ENCODE results near the gene POLR3C. TPM values are rescaled to one million over a fixed set of nuclear protein-coding genes. Genes with fewer than 3 reads are reported as not detected.
"Not testable (repeated sequence)": the region's sequence is repeated elsewhere in the genome, so short reads cannot be mapped to it uniquely, and the experiment has no call there.

The POLR3C gene
- polyA plus RNA-seq (2013, experiment 1 of 2; ENCODE audit: insufficient read length) = 30.1 TPM
- 28.4 TPM for polyA plus RNA-seq (2013, experiment 2 of 2; ENCODE audit: insufficient read length)

DNA sequence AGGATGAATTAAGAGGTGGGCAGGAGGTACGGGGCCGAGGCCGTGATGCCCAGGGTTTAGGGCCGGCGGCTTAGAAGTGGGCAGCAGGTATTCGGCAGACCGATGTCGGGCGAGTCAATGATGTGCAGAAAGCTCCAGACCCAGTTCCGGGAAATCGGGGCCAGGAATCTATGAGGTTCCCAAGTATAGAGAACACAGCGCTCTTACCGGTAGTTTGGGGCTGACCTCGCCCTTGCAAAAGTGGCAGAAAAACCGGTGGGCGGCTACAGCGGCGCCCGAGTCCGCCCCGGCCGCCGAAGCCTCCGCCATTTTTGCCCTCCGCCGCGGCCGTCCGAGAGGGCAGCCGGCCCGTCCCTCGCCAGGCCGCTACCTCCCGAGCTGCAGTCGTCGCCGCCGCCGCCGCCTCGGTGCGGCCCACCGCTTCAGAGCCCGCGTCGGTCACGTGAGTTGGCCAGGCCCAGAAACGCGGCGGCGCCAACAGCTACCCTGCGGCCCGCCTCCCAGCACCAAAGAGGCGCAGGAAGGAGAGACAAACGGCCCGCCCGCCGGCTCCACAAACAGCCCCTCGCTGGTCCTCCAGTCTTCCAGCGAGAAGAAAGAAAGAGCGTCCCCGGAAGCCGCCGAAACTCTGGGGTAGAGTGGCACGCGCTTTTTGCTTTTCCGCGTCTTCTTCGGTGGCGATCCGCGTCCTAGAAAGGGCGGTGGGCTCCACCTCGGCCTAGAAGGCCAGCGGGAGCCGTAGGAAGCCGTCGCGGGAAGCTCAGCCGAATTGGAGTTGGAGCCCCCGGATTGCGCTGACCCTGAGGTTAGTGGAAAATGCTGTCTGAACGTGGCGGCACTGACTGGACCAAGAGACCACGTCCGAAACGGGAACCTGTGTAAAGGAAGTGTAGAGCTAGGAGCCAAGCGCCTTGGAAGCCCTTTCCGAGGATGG lies at the start of gene POLR3C, which contains the start of gene RNF115:
Gene POLR3C (plus strand): TSS at position 636 of the 934 bp plus-strand sequence. CDS start 1,577 bp downstream, outside the sequence.
Gene RNF115 (minus strand): TSS at position 531 of the 934 bp plus-strand sequence. CDS start 222 bp downstream, at position 309.
- DNase-seq = peak; percentile 94

GRCh38 chr1:145777357-145778145 lies 46.4 kb upstream of the POLR3C start:
- DNase-seq = no peak

GRCh38 chr1:145778146-145778540 lies 45.9 kb upstream of the POLR3C start:
- peak; percentile 39 for DNase-seq

GRCh38 chr1:145782272-145783099 lies 41.5 kb upstream of the POLR3C start:
- DNase-seq = peak; percentile 81

- DNase-seq = no peak
Measured at GRCh38 chr1:145784409-145784808, 39.6 kb upstream of the POLR3C start.

DNA sequence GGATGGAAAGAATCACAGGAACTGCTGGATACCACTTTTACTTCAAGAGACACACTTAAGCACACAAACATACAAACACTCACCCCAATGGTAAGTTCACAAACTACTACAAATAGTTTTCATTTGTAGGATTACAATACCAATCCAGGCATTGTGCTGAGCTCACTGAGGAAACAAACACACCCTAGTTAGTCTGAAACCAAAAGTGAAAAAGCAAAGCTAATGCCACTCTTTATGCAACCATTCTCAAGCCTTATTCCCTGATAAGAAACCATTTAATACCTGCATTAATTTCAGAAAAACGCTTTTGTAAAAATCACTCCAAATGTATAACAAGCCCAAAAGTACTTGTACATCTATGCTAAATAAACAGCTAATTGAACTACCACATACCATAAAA lies 38.5 kb upstream of the POLR3C start:
- no peak for DNase-seq

- no peak for DNase-seq
Measured at GRCh38 chr1:145786271-145786670, 37.7 kb upstream of the POLR3C start.

DNA sequence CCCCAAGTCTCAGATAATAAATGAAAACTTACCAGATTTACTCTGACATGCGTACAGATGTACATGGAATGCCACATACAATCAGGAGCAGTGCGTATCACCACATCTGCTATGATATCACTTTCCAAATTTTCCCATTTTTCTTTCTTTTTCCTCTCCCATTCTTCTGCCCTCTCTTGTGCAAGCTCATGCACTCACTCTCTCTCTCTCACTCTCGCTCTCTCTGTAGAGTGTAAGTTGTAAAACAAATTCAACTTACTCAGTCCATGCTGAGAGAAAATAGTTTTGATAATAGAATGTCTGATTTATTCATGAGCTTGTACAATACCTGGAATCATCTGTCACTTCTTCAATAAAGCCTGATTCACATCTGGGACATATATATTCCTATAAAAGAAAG lies 35.4 kb upstream of the POLR3C start:
- DNase-seq = no peak

DNA sequence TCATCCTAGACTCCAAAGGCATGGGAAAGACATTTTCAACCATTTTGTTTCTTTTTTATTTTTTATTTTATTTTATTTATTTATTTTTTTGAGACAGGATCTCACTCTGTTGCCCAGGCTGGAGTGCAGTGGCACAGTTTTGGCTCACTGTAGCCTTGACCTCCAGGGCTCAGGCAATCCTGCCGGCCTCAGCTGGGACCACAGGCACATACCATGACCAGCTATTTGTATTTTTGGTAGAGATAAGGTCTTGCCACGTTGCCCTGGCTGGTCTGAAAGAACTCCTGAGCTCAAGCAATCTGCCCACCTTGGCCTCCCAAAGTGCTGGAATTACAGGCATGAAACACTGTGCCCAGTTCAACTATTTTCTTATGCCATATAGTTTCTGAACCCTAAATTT lies 32.1 kb upstream of the POLR3C start:
- not testable (repeated sequence) for DNase-seq

DNA sequence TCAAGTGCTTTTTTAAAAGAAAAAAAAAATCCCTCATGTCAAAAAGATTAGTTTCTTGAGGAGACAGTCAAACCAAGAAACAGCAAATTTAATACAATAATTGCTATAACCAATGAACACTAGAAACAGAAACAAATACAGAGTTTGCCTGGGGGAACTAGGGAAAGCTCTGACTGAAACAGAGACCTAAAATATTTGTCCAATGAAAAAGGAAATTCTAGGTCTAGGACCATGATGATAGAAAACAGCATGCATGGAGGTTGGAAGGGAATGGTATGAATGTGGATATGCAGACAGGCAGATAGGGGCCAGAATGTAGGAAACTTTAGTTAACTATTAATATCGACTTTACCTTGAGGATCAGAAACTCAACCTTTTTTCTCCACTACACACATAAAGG lies 31.5 kb upstream of the POLR3C start:
- DNase-seq = no peak

DNA sequence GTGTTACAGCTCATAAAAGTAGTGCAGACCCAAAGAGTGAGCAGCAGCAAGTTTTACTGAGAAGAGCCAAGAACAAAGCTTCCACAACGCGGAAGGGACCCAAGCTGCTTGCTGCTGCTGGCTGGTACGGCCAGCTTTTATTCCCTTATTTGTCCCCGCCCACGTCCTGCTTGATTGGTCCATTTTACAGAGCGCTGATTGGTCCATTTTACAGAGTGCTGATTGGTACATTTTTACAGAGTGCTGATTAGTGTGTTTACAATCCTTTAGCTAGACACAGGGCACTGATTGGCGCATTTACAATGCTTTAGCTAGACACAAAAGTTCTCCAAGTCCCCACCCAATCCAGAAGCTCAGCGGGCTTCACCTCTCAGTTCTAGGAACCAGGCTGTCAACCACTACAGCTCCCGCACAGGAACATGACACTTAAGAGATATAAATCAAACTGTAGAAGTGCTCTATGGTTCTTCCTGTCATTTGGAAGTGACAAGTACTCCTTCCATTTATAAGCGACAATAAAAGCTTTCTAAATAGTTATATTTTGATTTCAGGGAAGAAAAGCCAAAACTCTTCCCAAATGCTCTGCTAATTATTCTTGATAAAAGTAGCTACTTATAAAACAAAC lies 28.6 kb upstream of the POLR3C start:
- DNase-seq = no peak

GRCh38 chr1:145796753-145797152 lies 27.2 kb upstream of the POLR3C start:
- no peak for DNase-seq

DNA sequence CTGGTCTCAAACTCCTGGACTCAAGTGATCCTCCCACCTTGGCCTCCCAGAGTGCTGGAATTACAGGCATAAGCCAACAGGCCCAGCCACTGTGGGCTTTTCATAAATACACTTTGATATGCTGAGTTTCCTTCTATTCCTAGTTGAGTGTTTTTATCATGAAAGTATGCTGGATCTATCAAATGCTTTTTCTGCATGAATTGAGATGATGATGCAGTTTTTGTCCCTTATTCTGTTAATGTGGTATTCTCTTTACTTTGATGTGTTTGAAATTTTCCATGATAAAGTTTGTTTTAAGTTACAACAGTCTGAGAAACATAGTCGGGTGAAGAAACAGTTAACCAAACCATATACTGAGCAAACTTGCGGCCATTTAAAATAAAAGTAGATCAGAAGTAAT lies 24.2 kb upstream of the POLR3C start:
- no peak for DNase-seq

- DNase-seq = no peak
Measured at GRCh38 chr1:145804235-145805045, 19.6 kb upstream of the POLR3C start.

DNA sequence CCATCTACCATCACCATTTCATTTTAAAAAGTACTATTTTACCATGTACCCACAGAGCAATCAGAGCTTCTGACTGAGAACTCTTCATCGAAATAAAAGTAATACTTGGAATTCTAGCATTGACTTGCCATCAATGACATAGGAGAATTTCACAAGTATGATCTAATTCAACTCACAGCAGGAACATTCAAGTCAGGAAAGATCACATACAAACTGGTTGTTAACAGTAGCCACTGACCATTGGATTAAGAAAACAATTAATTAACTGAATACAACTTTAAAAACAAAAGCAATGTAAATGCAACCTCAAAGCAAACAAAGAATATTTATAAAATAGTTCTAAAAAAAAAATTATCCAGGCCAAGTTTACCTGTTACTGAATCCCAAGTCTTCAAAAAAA lies 18.9 kb upstream of the POLR3C start:
- peak; percentile 40 for DNase-seq

GRCh38 chr1:145806408-145806807 lies 17.6 kb upstream of the POLR3C start:
- DNase-seq = no peak

GRCh38 chr1:145806844-145807243 lies 17.2 kb upstream of the POLR3C start:
- DNase-seq = no peak

DNA sequence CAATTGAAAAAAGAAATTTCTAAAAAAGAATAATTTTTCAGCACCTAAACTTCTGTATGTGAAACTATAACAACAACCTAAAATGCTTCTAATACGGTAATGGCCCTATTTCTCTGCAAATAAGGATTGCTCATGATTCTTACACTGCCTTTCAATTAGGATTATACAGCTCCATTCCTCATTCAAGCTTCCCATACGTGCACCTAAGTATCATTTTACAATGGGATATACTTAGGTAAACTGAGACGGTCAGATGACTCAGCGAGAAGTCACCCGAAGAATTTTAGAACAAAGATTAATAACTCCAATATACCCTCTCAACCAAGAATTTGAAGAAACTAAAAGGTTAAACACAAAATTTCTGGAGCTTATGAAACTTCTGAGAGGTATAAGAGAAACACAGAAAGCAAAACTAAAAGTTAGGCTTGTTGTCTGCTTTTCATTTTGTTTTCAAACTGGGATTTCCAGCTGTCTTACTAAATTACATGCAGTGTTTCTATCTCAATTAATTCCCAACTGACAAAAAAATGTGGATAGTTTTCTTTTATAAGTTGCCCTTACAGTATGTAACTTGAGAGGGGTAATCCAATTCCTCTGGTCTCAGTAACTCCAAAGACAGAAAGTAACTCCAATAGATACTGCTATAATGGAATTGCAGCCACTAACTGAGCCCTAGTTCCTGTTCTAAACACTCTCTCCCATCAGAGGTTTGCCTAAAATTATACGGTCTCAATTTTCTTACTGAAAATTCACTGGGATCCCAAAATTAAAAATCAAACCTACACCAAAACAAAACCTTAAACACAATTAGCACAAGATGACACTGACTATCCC lies 10.8 kb upstream of the POLR3C start:
- DNase-seq = not testable (repeated sequence)

DNA sequence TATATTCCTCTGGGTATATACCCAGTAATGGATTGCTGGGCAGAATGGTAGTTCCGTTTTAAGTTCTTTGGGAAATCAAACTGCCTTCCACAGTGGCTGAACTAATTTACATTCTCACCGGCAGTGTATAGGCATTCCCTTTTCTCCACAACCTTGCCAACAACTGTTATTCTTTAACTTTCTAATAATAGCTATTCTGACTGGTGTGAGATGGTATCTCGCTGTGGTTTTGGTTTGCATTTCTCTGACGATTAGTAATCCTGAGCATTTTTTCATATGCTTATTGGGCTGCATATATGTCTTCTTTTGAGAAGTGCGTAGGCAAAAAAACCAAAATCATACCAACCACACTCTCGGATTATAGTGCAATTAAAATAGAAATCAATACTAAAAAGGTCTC lies 5.9 kb upstream of the POLR3C start:
- peak; percentile 81 for DNase-seq

DNA sequence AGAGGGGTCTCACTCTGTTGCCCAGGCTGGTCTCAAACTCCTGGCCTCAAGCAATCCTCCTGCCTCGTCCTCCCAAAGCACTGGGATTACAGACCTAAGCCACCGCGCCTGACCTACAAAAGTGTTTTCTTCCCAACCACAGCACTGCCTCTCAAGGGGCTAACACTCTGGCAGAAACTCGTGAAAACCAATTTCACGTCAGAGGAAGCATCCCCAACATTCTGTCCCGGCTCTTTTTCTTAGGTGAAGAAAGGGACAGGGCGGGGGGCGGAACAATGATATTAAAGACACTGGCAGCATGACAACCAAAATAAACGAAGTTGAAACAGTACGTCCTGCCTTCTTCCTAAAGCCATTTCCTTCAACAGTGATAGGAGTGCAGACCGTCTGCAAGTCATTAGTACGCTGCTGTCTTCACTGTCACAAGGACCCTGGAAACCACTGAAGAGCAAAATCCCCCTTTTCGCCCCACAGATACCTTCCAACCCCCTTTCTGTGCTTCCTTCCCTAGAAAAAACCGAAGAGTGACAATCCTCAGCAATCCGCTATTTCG lies 1.1 kb upstream of the POLR3C start:
- DNase-seq = not testable (repeated sequence)
